NCI-H510A (cell line): ENCODE data around the gene KRTAP12-4.
"Not testable (repeated sequence)": the region's sequence is repeated elsewhere in the genome, so short reads cannot be mapped to it uniquely, and the experiment has no call there.

Experiments
- DNase-seq: peaks from one replicate; lab custom pipeline; 2025; lab: John Stamatoyannopoulos, UW

The KRTAP12-4 gene

GRCh38 chr21:44654576-44655175, at the start of gene KRTAP12-4:
KRTAP12-4 (minus strand) TSS chr21:44654659; CDS start chr21:44654614, 45 bp downstream.
- no peak for DNase-seq

GRCh38 chr21:44703731-44704635, 49.5 kb upstream of the KRTAP12-4 start:
- DNase-seq = no peak

- DNase-seq = peak; percentile 58
Measured at GRCh38 chr21:44702973-44703730, 48.7 kb upstream of the KRTAP12-4 start.

- DNase-seq = no peak
Measured at GRCh38 chr21:44702111-44702972, 47.9 kb upstream of the KRTAP12-4 start.

GRCh38 chr21:44701541-44701940, 47.1 kb upstream of the KRTAP12-4 start:
- DNase-seq = no peak

DNA sequence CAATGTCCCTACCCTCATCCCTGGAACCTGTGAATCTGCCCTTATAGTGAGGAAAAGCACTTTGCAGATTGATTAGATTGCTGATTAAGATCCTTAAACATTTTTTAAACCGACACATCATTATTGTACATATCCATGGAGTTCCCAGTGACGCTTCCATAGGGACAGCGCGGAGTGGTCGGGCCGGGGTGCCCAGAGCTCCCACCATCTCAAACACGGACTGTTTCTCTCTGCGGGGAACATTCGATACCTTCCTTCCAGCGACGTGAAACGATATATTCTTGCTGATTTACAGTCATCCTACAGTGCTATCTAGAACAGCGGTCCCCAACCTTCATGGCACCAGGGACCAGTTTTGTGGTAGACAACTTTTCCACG, 46.6 kb upstream of the KRTAP12-4 start:
- DNase-seq = no peak

GRCh38 chr21:44700101-44701022, 45.9 kb upstream of the KRTAP12-4 start:
- no peak for DNase-seq

- no peak for DNase-seq
Measured at GRCh38 chr21:44699502-44700001, 45.1 kb upstream of the KRTAP12-4 start.

DNA sequence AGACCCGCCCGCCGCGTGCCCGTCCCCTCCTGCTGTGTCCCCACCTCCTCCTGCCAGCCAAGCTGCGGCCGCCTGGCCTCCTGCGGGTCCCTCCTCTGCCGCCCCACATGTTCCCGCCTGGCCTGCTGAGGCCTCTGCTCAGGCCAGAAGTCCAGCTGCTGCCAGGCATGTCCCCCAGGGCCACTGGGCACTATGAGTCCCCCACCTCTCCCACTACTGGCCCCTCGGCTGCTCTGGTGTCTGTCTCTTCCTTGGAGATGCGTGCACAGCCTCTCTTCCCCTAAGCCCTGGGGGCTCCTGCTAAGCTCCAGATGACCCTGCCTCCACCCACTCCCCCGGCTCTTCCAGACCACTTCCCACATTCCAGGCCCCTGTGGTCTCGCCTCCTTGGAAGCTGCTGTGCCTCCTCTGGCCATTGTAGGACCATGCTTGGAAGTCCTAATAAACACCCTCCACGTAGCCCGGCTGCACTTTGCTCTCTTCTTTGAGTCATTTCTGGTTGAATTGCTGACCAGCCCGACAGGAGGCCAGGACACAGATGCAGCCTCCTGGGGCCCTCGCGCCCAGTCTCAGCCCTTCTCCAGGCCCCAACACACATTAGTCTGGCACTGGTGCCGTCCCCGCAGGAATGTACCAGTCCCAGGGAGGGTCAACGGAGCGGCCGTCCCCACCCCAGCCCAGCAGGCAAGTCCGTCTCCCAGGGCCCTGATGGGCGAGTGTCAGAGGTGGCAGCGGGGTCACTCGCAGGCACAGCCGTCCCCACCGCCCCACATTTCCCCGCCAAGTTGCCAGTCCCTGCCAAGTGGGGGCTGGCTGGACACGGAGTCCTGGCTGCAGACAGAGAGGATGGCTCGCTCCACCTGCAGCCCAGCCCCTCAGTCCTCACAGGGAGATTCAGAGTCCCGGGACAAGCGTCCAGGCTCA, 43.6 kb upstream of the KRTAP12-4 start:
- no peak for DNase-seq

DNA sequence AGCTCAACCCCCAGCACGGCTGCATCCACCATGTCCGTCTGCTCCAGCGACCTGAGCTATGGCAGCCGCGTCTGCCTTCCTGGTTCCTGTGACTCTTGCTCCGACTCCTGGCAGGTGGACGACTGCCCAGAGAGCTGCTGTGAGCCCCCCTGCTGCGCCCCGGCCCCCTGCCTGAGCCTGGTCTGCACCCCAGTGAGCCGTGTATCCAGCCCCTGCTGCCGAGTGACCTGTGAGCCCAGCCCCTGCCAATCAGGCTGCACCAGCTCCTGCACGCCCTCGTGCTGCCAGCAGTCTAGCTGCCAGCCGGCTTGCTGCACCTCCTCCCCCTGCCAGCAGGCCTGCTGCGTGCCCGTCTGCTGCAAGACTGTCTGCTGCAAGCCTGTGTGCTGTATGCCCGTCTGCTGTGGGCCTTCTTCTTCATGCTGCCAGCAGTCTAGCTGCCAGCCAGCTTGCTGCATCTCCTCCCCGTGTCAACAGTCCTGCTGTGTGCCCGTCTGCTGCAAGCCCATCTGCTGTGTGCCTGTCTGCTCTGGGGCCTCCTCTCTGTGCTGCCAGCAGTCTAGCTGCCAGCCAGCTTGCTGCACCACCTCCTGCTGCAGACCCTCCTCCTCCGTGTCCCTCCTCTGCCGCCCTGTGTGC, 42.8 kb upstream of the KRTAP12-4 start, which contains the start of gene KRTAP10-12:
Gene KRTAP10-12 (plus strand): TSS at position 1 of the 639 bp plus-strand sequence. CDS start 30 bp downstream, at position 31.
- DNase-seq = not testable (repeated sequence)

GRCh38 chr21:44696572-44696971, 42.1 kb upstream of the KRTAP12-4 start:
- no peak for DNase-seq

DNA sequence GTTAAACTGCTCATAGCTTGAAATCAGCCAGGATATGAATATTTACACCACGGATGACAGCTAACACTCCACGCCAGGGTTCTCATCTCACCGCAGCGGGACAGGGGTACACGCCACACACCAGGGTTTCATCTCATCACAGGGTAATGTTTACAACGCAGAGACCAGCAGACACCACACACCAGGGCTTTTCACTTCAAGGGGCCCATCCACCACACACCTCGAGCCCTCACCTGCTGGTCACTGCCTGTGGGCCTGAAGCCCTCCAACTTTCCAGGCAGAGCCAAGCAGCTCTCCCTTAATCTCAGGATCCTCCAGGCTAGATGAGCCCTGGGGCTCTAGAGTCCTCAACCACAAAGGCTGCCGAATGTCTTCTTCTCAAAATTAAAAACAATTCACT, 41.2 kb upstream of the KRTAP12-4 start:
- DNase-seq = no peak

GRCh38 chr21:44695184-44695583, 40.7 kb upstream of the KRTAP12-4 start:
- DNase-seq = no peak

GRCh38 chr21:44694776-44695175, 40.3 kb upstream of the KRTAP12-4 start:
- DNase-seq = no peak

DNA sequence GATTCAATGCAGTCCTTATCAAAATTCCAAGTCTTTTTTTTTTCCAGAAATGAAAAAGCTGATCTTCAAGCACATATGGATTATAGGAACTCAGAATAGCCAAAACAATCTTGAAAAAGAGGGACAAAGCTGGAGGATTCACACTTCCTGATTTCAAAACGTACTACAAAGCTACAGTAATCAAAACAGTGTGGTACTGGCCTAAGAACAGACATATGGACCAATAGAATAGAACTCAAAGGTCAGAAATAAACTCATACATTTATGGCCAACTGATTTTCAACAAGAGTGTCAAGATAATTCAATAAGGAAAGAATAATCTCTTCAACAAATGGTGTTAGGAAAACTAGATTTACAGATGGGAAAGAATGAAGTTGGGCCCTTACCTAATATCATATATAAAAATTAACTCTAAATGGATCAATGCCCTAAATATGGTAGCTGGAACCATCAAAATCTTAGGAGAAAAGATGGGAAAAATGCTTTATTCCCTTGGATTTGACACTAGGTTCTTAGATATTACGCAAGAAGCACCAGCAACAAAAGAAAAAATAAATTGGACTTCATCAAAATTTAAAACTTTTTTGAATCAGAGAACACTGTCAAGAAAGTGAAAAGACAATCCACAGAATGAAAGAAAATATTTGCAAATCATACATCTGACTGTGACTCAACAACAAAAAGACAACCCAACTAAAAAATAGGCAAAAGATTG, 38.5 kb upstream of the KRTAP12-4 start:
- no peak for DNase-seq

- DNase-seq = no peak
Measured at GRCh38 chr21:44691686-44692085, 37.2 kb upstream of the KRTAP12-4 start.

DNA sequence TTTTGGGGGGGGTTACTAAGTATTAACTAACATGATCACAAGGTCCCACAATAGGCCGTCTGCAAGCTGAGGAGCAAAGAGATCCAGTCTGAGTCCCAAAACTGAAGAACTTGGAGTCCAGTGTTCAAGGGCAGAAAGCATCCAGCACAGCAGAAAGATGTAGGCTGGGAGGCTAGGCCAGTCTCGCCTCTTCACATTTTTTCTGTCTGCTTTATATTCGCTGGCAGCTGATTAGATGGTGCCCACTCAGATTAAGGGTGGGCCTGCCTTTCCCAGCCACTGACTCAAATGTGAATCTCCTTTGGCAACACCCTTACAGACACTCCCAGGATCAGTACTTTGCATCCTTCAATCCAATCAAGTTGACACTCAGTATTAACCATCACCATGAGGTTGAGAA, 35.3 kb upstream of the KRTAP12-4 start:
- DNase-seq = not testable (repeated sequence)

- no peak for DNase-seq
Measured at GRCh38 chr21:44687671-44688070, 33.2 kb upstream of the KRTAP12-4 start.
